Hematopoietic multipotent progenitor cell treated with erythropoietin and hydrocortisone succinate and interleukin-3 and kit ligand, for 8 days (in vitro differentiated cells): ENCODE data around the gene AGRP.

Source experiments
- DNase-seq: peaks from one replicate; pipeline ENCODE4 v3.0.0-alpha.2; 2015

The AGRP gene

GRCh38 chr16:67463059-67463458 lies 20.3 kb downstream of the AGRP start:
- no peak for DNase-seq

- DNase-seq = no peak
Observed at GRCh38 chr16:67462279-67462655, 21.1 kb downstream of the AGRP start.

GRCh38 chr16:67461600-67462278 lies 21.6 kb downstream of the AGRP start:
- peak; percentile 32 for DNase-seq

- no peak for DNase-seq
Observed at GRCh38 chr16:67460961-67461360, 22.4 kb downstream of the AGRP start.

- peak; percentile 91 for DNase-seq
Observed at GRCh38 chr16:67460168-67460567, 23.2 kb downstream of the AGRP start.

GRCh38 chr16:67459861-67460150 lies 23.5 kb downstream of the AGRP start:
- no peak for DNase-seq

- DNase-seq = no peak
Observed at GRCh38 chr16:67459066-67459860, 24.1 kb downstream of the AGRP start.

GRCh38 chr16:67458121-67458641 lies 25.2 kb downstream of the AGRP start:
- no peak for DNase-seq

GRCh38 chr16:67457611-67458010 lies 25.7 kb downstream of the AGRP start:
- no peak for DNase-seq

GRCh38 chr16:67456391-67457081 lies 26.8 kb downstream of the AGRP start:
- peak; percentile 46 for DNase-seq

- DNase-seq = no peak
Observed at GRCh38 chr16:67454852-67455251, 28.5 kb downstream of the AGRP start.

- no peak for DNase-seq
Observed at GRCh38 chr16:67454104-67454503, 29.2 kb downstream of the AGRP start.

GRCh38 chr16:67451704-67452435 lies 31.5 kb downstream of the AGRP start:
- DNase-seq = no peak

- DNase-seq = no peak
Observed at GRCh38 chr16:67451061-67451703, 32.2 kb downstream of the AGRP start.

- DNase-seq = no peak
Observed at GRCh38 chr16:67449739-67450138, 33.6 kb downstream of the AGRP start.

GRCh38 chr16:67449336-67449735 lies 34.0 kb downstream of the AGRP start:
- DNase-seq = peak; percentile 47

- no peak for DNase-seq
Observed at GRCh38 chr16:67448580-67448979, 34.8 kb downstream of the AGRP start.

GRCh38 chr16:67447508-67448076 lies 35.8 kb downstream of the AGRP start:
- DNase-seq = peak; percentile 86

GRCh38 chr16:67446968-67447507 lies 36.3 kb downstream of the AGRP start:
- no peak for DNase-seq

- no peak for DNase-seq
Observed at GRCh38 chr16:67445913-67446907, 37.1 kb downstream of the AGRP start.
